ENCODE results near the gene DLG2. TPM values are rescaled to one million over a fixed set of nuclear protein-coding genes. Genes with fewer than 3 reads are reported as not detected.

The DLG2 gene
- total RNA-seq, 1 donor, result 1.3 TPM

DNA sequence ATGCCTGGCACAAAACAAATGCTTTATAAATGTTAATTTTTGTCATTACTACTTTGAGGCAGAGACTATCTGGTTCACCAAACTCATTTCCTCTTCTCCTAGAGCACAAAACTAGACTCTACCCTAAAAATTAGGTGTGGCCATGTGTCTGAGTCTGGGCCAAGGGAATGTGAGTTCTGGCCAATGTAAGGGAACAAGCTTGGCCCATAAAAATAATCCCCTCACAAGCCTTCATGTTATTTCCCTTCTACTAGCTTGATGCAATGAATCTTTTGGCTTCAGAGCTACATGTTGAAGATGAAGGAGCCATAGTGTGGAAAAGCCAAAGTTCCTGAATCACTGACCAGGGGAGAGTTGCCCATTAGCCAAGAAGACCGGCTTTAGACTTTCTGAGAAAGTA lies 1934.5 kb downstream of the DLG2 start:
- TF ChIP-seq, protein P1, sequence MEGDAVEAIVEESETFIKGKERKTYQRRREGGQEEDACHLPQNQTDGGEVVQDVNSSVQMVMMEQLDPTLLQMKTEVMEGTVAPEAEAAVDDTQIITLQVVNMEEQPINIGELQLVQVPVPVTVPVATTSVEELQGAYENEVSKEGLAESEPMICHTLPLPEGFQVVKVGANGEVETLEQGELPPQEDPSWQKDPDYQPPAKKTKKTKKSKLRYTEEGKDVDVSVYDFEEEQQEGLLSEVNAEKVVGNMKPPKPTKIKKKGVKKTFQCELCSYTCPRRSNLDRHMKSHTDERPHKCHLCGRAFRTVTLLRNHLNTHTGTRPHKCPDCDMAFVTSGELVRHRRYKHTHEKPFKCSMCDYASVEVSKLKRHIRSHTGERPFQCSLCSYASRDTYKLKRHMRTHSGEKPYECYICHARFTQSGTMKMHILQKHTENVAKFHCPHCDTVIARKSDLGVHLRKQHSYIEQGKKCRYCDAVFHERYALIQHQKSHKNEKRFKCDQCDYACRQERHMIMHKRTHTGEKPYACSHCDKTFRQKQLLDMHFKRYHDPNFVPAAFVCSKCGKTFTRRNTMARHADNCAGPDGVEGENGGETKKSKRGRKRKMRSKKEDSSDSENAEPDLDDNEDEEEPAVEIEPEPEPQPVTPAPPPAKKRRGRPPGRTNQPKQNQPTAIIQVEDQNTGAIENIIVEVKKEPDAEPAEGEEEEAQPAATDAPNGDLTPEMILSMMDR (IDR thresholded peaks at IDR 0.05; ENCODE audit: insufficient read depth, low read depth, low read length), result no peak
- no peak for DNase-seq (ENCODE audit: low read depth)
- no peak overlapping the region for H3K4me3 ChIP-seq (ENCODE audit: low read depth, low read length)

DNA sequence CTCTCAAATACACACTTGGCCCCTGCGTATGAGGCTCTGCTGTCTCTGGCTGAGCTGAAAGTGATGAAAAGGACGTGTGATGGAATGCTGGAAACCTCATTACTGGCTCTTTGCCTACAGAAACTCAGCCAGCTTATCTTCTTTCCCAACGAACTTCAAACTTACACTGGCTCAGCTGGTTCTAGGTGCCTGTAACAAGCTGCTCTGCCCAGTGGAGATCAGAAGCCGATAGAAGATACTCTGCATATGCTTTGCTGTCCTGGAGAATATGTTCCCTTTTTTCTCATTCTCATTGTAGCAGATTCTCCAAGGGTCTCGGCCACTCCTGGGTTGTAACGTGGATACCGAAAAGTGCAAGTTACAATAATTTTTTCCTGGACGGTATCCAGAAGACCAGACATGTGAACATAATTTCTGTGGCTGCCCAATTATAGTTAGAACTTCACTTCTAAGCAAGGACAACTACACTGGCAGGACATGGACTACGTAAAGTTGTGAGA lies 1935.6 kb downstream of the DLG2 start:
- no peak overlapping the region for H3K4me3 ChIP-seq (ENCODE audit: low read depth, low read length)
- TF ChIP-seq, protein P1 (IDR thresholded peaks at IDR 0.05; ENCODE audit: insufficient read depth, low read depth, low read length), result no peak
- DNase-seq (ENCODE audit: low read depth), result peak; percentile 6

DNA sequence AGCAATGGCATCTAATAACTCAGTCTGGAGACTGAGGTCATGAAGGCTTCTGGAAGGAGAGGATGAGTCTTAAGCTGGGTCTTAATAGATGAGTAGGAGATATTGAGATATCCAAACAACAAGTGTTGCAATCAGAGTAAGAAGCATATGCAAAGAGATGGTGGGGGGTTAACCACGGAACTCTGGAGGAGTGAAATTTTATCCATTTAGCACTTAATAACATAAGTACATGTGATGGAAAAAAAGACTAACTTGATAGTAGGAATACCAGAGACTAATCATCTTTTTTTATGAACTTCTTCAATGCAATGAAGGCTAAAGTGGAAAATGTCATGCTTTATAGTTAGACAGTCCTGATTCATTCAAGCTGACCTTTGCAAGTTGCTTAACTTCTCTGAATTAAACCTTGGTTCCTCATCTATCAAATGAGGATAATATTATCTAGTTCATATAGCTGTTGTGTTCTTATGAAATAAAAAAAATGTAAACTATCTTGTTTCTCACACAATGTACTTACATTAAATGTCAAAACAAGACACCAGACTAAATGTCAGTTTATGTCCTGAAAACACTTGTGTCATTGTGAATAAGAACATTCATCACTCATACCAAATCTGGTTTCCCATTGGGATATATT lies 1937.9 kb downstream of the DLG2 start:
- no peak overlapping the region for H3K4me3 ChIP-seq (ENCODE audit: low read depth, low read length)
- DNase-seq (ENCODE audit: low read depth), result peak; percentile 3
- TF ChIP-seq, protein P1 (IDR thresholded peaks at IDR 0.05; ENCODE audit: insufficient read depth, low read depth, low read length), result no peak

DNA sequence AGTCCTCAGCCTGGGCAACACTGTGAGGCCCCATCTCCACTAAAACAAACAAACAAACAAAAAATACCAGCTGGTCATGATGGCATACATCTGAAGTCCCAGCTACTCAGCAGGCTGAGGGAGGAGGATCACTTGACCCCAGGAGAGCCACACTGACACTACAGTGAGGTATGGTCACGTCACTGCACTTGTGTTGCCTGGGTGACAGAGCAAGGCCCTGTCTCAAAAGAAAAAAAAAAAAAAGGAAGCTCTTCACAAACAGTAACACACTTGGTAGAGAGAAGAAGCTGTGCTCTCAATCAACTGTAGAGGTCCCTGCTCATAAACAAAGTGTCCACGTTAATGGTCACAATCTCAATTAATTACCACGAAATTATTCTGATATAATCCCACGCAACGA lies 1939.4 kb downstream of the DLG2 start:
- DNase-seq (ENCODE audit: low read depth), result no peak
- TF ChIP-seq, protein P1 (IDR thresholded peaks at IDR 0.05; ENCODE audit: insufficient read depth, low read depth, low read length), result no peak
- H3K4me3 ChIP-seq (ENCODE audit: low read depth, low read length), result no peak overlapping the region

DNA sequence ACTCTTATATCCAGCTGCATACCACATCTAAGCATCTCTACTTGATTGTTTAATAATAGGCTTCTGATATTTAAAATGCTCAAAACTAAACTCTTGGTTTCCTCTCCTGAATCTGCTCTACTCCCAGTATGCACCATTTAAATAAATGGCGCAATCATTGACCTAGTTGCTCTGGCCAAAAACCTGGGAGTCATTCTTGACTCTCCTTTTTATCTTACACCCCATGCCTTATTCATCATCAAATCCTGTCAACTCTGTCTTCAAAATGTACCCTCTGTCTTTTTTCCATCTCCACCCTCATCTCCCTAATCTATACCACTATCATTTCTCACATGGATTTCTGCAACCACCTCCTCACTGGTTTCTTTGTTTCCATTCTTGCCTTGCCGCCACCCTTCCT lies 1941.4 kb downstream of the DLG2 start:
- TF ChIP-seq, protein P1 (IDR thresholded peaks at IDR 0.05; ENCODE audit: insufficient read depth, low read depth, low read length), result no peak
- no peak for DNase-seq (ENCODE audit: low read depth)
- H3K4me3 ChIP-seq (ENCODE audit: low read depth, low read length), result no peak overlapping the region

DNA sequence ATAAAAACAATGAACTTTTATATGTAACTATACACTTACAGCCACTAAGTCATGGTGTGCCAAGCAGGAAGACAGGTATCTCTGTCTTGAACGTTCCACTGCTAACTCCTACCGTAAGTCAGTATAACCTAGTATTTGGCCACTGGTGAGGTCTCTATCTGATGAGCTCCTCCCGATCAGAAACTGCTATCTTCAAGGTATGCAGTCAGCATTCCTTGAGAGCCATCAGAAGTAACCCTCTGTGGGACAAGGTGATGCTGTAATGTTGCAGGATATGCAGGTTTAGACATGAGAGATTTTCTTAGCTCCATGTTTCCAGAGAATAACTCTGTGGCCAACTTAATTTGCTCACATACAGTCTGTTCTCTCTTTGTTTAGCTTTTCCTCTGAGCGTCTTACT lies 1943.1 kb downstream of the DLG2 start:
- DNase-seq (ENCODE audit: low read depth), result no peak
- TF ChIP-seq, protein P1 (IDR thresholded peaks at IDR 0.05; ENCODE audit: insufficient read depth, low read depth, low read length), result no peak
- H3K4me3 ChIP-seq (ENCODE audit: low read depth, low read length), result no peak overlapping the region

DNA sequence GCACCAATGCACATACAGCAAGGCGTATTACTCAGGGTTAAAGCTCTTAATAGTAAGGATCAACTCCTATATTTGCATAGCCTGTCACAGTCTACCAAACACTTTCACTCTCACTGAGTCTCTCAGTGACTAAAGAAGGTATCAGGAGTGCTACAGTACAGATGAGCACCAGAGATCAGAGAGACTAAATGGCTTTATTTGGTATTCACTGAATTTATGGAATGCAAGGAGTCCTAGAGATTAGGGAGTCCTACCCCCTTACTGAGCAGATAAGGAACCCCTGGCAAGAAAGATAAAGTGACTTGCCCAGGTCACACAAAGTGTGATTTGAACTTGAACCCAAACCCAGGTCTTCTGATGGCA lies 1944.6 kb downstream of the DLG2 start:
- TF ChIP-seq, protein P1 (IDR thresholded peaks at IDR 0.05; ENCODE audit: insufficient read depth, low read depth, low read length), result no peak
- H3K4me3 ChIP-seq (ENCODE audit: low read depth, low read length), result no peak overlapping the region
- no peak for DNase-seq (ENCODE audit: low read depth)
